Measurements from ENCODE around the gene STAT3.
"Not testable (repeated sequence)": the region's sequence is repeated elsewhere in the genome, so short reads cannot be mapped to it uniquely, and the experiment has no call there.

STAT3 gene

DNA sequence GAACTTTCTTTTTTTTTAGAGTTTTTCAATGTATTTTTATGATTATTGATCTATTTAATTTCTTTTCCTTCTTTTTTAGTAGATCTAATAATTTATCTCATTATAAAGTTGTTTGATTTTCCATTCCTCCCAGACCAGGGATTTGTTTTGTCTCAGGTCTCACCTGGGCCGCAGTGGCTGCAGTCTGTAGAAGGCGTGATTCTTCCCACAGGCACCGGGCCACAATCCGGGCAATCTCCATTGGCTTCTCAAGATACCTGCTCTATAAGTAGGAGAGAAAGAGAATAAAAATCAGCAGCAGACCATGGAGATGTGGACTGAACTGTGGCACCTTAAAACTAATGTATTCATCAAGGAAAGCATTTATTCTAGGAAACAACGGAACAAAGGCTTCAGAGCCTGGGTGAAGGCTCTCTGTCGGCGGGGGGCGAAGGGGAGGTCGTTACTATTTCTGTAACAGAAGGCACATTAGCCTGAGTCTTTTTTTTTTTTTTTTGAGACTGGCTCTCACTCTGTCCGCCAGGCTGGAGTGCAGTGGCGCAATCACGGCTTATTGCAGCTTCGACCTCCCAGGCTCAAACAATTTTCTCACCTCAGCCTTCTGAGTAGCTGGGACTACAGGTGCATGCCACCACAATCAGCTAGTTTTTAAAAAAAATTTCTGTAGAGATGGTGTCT is 42.7 kb downstream of the STAT3 start:
- DNase-seq: no peak

DNA sequence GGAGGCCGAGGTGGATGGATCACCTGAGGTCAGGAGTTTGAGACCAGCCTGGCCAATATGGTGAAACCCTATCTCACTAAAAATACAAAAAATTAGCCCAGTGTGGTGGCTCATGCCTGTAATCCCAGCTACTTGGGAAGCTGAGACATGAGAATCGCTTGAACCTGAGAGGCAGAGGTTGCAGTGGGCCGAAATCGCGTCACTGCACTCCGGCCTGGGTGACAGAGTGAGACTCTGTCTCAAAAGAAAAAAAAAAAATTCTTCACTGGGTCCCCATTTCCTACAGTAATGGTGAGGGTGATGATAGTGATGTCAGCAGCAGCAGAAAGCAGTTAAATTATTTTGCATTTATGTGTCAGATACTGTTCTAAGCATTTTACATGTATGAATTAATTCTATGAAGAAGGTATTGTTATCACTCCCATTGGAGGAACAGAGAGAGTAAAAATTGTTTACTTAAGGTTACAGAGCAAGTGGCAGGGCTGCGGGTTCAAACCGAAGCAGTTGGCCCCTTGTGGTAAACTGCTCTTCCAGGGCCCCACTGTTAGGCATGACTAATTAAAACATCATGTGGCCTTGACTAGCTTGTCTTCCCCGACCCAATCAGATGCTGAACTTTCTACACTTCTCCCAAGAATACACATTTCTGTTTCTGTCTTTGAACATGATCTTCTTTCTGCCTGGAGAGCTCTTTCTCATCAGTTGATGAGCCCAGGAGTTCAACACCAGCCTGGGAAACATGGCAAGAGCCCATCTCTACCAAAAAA is 45.8 kb downstream of the STAT3 start:
- DNase-seq: peak; percentile 37

DNA sequence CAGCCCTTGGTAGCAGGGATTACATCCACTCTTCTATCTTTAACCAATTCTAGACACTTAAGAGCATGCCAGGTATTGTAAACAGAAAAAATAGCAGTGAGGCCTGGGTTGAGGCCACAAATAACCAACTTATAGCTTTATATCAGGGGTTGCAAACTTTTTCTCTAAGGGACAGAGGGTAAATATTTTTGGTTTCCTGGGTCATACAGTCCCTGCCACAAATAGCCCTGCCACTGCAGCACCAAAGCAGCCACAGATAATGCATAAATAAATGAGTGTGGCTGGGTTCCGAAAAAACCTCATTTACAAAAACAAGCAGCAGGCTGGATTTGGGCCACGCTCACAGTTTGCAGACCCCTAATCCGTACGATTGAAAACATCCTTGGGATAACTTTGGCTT is 46.7 kb downstream of the STAT3 start:
- DNase-seq: no peak

DNA sequence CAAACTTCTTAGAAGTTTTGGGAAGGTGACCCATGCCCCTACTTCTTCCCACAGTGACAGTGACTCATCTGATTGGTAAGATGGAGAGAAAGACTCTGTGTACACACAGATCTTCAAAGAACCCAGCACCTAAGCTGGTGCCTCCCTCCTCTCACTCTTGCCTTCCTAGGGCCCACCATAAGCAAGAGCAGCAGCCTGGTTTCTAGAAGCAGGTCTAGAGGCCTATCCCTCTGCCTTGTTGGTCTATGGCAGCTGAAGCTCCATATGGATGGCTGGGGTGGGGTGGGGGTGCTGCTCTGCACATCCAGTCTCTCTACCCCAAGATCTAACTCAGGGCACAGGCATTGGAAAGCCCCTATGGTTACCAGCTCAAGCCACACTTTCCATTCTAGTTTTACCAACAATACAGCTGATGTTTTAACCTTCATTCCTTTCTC is 47.5 kb downstream of the STAT3 start:
- DNase-seq: peak; percentile 33

DNA sequence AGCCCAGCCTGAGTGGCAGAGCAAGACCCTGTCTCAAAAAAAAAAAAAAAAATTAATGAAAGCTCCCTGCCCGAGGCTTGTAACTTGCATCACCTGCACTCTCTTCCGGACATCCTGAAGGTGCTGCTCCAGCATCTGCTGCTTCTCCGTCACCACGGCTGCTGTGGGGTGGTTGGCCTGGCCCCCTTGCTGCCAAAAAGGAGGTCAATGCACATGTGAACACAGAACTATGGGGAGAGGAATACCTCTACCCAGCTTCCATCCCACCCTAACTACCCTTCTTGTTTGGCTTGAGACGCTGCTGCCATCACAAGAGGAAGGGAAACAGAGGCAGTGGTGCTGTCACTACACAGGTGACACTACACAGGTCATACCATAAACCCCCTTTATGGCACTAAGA is 49.0 kb downstream of the STAT3 start:
- DNase-seq: no peak

DNA sequence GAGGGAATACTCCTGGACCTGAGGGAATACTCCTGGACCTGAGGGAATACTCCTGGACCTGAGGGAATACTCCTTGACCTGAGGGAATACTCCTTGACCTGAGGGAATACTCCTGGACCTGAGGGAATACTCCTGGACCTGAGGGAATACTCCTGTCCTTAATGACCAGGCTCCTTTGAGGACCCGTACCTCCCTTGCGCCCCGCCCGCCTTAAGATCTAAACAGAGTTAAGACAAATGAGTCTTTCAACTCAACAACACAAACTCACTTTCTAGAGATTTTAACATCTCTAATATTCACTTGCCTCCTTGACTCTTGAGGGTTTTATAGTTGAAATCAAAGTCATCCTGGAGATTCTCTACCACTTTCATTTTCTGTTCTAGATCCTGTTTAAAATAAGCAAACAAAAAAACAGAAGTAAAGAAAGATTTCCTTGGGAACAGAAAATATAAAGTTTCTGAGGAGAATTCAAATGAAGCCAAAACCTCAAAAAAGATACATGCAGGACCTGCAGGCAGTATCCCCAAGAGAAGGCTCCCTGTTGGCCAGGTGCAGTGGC is 49.7 kb downstream of the STAT3 start:
- no peak for DNase-seq

DNA sequence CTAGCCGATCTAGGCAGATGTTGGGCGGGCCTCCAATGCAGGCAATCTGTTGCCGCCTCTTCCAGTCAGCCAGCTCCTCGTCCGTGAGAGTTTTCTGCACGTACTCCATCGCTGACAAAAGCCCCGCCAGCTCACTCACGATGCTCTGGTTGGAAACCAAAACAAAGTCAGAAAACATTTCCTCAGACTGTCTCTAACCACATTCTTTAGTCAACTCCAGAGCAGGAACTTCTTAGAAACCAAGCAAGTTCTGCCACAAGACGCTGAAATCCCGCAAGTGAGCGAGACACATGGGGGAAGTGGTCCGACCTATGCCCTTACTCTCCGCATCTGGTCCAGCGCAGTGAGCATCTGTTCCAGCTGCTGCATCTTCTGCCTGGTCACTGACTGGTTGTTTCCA is 50.8 kb downstream of the STAT3 start:
- peak; percentile 82 for DNase-seq

DNA sequence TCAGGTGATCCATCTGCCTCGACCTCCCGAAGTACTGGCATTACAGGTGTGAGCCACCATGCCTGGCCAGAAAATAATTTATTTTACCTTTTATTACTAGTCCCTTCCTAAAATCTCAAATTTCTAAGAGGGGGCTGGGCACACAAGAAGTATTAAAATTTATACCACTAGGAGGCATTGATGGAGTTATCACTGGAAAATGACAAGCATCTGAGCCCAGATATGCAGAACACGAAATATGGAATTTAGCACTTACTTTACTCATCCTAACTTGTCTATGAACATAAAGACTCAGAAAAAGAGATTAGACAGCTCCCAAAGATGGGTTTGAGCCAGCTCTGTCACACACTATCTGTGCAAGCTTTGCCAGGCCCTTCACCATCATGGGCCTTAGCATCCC is 53.6 kb downstream of the STAT3 start:
- DNase-seq: no peak

DNA sequence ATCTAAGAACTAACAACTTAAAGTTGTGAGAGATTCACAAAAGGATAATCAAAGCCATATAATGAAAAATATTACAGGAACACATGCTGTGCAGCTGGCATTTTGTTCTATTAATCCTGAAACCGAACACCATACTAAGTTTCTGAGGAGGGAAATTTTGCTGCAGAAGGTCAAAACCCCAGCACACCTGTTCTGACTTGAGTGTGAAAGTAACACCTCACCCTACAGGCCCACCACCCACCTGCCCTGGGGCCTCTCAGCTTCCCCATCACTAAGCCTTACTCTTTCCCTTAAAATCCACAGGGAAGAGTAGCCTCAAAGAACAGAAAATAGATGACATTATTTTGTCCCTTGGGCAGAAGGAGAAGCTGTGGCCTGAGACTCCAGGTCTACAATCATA is 55.2 kb downstream of the STAT3 start:
- no peak for DNase-seq

DNA sequence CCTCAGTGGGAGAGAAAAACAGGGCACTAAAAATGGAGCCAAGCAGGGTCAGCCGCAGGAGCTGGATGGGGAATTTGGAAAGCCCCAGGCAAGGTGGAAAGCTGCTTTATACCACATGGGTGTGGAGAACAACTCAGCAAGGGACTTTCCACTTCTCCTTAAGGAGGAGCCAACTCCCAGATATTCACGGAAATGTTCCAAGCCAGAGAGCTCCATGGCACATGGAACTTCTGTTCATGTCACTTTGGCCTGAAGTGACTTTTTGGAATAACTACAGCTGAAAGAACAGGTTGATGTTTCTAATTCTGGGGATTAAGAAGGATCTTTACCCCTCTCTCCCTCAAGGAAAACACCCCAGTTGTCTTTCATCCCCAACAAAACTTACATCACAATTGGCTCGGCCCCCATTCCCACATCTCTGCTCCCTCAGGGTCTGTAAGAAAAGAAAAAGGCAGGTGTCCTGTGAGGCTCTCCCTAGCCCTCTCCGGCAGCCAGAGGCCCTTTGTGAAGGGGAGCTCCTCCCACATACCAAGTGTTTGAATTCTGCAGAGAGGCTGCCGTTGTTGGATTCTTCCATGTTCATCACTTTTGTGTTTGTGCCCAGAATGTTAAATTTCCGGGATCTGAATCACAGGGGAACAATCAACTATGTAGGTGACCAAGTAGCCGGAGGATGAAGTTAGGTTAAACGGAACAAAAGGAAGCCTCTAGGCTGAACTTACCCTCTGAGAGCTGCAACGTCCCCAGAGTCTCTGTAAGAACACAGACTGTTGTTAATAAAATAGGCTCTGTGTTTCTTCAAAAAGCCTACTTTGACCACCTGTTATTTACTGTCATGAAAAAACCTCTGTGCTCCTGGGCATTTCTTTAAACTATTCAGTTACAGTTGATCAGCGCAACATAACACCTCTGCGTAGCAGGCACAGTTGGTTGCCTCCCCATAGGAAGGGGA is 58.9 kb downstream of the STAT3 start:
- DNase-seq: no peak

DNA sequence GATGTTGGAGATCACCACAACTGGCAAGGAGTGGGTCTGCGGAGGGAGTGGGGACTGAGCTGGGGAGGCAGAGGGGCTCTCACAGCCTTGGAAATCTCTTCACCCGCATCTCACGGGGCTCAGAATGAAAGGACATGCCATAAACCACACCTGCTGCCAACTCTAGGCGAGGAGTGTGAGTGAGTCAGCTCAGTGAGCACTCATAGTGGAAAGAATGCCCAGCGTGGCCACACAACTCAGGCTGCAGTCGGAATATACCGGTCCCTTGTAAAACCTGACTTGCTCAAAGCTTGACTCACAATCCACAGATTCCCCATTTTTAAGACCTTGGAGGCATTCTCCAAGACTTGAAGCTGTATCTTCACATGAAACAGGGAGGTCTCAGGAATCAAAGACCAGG is 63.2 kb downstream of the STAT3 start:
- DNase-seq: no peak

DNA sequence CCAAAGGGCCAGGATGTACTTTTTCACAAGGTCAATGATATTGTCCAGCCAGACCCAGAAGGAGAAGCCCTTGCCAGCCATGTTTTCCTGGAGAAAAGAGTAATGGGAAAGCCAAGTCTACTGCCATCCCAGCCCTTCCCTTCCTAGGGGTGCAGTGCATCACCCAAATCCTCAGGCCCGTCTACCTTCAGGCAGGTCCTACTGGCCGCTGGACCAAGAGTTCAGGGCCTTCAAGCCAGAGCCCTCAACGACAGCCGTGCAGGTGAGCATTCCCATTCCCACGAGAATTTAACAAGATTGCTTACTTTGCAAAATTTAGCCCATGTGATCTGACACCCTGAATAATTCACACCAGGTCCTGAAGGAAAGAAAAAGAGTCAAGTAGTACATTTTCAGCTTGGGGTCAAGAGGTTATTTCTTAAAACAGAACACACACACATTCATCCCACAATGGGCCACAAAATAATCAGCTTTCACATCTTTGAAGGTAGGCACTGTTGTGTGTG is 64.9 kb downstream of the STAT3 start:
- DNase-seq: no peak

DNA sequence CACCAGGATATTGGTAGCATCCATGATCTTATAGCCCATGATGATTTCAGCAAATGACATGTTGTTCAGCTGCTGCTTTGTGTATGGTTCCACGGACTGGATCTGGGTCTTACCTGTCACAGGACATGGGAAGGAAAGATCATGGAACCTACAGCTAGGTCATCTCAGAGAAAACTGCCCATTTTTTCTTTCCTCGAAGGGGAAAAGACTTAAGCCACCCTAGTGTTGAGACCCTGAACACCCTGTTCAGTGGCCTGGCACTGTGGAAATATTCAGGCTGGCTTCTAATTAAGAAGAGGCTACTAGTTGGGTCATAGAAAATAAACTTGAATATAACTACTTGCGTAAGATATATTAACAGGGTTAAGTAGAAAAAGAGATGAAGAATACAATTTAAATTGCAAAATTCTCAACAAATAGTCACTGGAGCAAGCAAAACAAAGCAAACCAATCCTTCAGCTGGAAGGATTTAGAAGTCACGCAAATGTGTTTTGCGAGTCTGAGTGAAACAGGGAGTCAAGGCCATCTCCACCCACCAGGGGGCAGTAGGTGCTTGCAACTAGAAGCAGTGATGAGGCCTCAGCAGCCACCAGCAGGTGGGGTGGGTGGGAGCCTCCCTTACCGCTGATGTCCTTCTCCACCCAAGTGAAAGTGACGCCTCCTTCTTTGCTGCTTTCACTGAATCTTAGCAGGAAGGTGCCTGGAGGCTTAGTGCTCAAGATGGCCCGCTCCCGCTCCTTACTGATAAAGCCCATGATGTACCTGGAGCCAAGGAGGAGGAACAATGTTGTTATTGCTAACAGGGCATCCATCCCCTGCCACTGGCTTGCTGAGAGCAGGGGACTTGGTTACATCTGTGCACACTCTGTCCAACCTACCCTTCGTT is 65.6 kb downstream of the STAT3 start:
- DNase-seq: peak; percentile 93

DNA sequence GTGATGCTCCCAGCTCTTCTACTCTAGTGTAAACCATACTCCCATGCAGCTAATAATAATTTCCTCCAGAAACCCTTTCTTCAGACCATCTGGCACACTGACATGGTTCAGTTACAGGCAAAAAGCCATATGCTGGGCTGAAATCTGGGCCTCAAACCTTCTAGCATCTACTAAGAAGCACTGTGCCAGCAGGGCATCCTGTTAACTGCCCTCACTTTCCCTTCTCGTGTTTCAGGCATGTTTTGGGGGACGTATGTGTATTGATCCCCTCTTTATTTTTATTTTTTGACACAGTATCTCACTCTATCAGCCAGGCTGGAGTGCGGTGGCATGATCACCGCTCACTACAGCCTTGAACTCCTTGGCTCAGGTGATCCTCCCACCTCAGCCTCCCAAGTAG is 66.7 kb downstream of the STAT3 start:
- DNase-seq: no peak

DNA sequence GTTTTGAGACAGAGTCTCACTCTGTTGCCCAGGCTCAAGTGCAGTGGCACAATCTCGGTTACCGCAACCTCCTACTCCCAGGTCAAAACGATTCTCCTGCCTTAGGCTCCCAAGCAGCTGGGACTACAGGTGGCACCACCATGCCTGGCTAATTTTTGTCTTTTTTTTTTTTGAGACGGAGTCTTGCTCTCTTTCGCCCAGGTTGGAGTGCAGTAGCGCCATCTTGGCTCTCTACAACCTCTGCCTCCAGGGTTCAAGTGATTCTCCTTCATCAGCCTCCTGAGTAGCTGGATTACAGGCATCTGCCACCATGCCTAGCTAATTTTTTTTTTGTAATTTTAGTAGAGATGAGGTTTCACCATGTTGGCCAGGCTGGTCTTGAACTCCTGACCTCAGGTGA is 70.3 kb downstream of the STAT3 start:
- DNase-seq: not testable (repeated sequence)

DNA sequence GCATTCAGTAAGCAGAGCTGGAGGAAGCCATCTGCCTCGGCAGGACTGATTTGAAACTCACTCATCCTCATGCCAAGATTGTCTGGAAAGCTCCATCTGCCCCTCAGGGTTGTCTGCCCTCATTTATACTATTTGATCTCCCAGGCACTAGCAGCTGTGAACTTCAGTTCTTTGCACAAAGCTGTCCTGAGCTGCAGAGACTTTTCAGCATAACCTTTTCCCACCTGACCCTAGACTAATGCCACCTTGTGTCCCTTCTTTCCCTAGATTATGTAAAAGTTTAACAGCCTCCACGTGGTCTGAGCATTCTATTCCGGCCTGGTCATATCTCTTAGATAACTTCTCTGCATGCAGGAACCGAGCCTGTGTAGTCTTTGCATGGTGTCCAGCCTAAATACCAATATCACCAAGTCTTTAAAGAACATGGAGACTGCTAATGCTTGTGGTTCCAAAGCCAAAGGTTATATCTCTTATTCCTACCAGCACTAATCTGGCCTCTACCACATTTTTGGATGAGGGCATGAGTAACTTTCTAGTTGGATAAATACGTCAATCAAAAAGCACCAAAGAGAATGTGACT is 70.9 kb downstream of the STAT3 start:
- no peak for DNase-seq

DNA sequence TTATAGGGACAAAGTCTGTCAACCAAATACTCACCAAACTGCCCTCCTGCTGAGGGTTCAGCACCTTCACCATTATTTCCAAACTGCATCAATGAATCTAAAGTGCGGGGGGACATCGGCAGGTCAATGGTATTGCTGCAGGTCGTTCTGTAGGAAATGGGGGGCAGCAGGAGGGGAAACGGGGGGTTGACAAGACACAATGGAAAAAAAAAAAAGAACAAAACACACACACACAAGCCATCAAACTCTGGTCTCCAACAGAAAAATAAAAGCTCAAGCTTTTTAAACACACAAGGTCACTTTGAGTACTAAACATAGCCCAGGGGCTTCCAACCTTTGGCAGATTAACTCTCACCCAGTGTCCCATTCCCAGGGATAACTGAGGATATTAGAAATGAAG is 71.5 kb downstream of the STAT3 start:
- DNase-seq: no peak

DNA sequence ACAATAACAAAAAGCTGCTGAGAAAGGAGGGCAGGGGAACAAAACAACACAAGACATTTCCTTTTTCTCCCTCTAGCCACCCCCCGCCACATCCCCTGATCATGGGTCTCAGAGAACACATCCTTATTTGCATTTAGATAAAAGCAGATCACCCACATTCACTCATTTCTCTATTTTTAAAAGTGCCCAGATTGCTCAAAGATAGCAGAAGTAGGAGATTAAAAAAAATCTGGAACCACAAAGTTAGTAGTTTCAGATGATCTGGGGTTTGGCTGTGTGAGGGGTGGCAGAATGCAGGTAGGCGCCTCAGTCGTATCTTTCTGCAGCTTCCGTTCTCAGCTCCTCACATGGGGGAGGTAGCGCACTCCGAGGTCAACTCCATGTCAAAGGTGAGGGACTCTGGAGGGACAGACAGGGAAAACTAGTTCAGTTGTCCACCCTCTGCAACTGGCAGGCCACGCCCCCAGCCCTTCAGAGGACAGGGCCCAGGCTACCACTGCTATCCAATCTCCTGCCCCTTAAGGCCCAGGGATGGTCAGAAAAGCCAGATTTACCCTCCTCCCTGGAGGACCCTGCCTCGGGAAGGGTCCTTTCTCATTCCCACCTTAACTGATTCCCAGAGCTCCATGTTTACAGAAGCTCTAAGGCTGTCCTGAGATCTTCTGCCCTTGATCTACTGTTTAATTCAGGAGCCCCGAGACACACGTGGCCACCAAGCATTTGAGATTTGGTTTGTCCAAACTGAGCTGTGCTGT is 72.7 kb downstream of the STAT3 start:
- DNase-seq: peak; percentile 36

DNA sequence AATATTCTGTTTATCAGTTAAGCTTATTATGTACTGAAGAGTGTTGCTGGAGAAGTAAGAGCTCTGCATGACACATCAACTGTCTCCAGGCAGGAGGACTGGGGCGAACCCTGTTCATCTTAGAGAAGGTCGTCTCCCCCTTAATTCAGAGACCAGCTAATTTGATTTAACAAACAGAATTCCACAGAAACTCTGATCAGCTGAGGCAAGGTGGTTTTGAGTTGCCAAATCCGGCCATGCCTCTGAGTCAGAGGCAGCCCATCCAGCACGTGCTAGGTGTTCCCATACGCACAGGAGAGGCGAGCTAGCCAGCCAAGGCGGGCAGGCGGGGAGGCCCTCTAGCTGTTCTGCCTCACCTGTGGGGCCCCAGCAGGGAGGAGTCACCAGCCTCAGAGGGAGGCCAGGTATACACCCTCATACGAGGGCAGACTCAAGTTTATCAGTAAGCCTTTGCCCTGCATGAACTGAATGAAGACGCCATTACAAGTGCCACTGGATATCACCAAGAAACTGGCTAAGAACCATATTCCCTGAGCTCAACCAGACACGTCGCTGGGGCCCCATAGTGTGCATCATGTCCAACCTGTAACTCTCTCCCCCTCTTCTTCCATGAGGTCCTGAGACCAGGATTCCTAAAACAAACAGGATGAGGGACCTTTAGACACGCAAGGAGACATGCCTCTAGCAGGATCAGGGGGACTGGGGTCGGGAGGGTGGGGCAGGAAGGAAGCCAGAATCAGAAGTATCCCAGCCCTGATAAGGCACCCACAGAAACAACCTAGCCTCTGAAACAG is 74.3 kb downstream of the STAT3 start:
- no peak for DNase-seq

DNA sequence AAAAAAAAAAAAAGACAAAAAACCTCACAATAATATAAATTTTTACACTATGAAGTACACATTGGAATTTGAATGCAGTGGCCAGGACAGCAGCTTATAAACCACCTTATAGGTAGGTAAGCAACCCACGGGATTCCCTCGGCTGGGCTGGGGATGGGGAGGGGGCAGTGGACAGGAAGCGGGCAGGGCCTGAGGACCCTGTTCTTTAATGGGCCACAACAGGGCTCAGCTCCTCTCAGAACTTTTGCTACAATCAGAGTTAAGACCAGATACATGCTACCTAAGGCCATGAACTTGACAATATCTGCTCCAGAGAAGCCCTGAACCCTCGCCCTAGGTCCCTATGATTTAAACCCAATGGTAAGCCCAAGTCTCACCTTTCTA is 74.9 kb downstream of the STAT3 start:
- DNase-seq: no peak

Measured in CD4-positive, alpha-beta T cell treated with Interleukin-21 for 1 hour (primary cell).